GM19328 (cell line): ENCODE data around the gene ITGA4.
A peak's percentile ranks its signal among the peaks of the same experiment; 100 is the strongest.

Experiments used
- ATAC-seq: cut with Tn5 transposase; IDR thresholded peaks from one replicate; pipeline ENCODE4 v1.9.1; 2021; ENCODE audit warnings: mild to moderate bottlenecking, moderate library complexity; ENCODE audit not compliant: unreplicated experiment

ITGA4 gene

DNA sequence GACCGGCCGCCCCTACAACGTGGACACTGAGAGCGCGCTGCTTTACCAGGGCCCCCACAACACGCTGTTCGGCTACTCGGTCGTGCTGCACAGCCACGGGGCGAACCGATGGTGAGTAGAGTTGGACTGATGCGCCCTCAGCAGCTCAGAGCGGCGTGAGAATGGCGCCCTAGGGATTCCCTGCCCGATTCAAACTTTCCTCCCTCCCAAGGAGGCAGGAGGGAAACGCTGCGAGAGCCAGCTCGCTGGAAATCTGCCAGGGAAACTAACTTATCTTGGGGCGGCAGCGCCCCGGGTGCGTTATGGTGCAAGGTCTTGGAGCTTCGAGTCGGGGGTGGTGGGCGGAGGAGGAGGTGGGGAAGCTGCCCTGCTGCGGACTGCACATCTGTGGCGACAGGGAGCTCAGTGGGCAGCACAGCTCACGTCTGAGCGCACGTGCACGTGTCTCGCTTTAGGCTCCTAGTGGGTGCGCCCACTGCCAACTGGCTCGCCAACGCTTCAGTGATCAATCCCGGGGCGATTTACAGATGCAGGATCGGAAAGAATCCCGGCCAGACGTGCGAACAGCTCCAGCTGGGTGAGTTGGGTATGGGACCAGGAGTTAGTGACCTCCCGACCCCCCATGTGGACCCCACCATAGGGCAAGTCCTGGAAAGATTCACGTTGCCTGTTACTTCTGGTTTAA lies 697 bp downstream of the ITGA4 start:
- ATAC-seq, result peak; percentile 2

GRCh38 chr2:181458871-181459270 lies 1.7 kb downstream of the ITGA4 start:
- no peak for ATAC-seq

GRCh38 chr2:181459621-181460021 lies 2.4 kb downstream of the ITGA4 start:
- no peak for ATAC-seq

DNA sequence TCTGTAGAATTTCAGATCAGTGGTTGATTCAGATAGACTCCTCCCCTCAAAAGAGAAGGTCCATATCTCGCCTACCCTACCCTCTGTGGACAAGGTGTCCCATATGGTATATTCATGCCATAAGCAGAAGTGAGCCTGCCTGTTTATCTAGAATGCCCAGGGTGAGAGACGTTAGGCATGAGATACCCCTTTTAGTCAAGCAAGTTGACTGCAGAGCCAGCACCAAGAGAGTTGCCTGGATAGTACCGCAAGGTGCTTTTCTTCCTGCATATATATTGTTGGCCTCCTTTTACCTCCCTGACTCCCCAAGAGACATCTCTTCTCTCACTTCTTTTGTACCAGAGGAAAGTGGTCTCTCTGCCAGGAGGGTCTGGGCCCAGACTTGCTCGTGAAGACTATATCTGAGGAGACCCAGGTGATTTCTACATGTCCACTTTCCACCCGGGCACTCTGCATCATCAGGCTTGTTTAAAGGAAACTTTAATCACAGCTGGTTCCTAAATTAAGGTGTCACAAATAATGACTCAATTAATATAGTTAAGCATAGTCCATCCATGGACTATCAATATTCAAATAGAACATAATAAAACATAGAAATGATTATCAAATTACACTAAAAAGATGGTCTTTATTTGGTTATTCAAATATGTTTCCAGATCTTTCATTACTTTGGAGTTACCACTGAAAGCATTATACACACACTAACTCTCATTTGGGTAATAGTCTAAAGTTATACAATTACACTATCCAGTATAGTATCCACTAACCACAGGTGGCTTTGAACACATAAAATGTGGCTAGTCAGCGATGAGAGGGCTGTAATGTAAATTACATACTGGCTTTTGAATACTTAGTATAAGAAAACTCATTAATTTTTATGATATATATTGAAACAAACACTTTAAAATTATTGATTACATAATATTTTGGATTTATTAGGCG lies 4.1 kb downstream of the ITGA4 start:
- no peak for ATAC-seq

DNA sequence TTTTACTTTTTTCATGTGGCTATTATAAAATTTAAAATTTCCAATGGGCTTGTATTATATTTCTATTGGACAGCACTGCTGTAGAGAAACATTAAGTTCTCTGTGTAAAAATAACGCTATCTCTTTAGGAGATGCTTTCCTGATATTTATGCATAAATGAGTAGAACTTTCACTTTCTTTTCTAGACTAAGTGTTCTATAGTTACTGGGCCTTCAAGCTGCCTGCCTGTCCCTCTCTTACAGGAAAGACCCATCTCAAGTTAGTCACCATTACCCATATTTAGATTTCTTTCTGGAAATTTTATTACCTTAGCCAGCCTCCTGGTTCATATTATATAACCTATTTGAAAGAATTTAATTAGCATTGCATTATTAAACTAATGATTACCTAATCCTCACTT lies 4.8 kb downstream of the ITGA4 start:
- no peak for ATAC-seq

DNA sequence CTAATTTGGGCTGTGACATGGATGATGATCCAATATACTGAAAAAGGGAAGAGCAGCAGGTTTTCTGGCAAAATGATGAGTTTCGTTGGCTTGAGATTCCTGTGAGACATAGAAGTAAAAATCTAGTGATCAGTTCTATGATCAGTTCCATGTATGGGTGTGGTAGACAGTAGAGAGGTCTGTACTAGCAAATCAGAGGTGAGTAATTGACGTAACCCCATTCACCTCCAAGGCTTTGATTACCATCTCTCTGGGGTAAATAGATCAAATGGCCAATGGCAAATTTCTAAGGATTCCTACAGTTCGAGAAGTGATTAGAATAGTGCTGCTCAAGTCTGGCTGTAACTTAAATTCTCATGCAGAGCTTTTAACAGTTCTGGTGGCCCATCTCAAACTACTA lies 6.4 kb downstream of the ITGA4 start:
- ATAC-seq, result no peak

GRCh38 chr2:181464966-181465365 lies 7.8 kb downstream of the ITGA4 start:
- no peak for ATAC-seq

DNA sequence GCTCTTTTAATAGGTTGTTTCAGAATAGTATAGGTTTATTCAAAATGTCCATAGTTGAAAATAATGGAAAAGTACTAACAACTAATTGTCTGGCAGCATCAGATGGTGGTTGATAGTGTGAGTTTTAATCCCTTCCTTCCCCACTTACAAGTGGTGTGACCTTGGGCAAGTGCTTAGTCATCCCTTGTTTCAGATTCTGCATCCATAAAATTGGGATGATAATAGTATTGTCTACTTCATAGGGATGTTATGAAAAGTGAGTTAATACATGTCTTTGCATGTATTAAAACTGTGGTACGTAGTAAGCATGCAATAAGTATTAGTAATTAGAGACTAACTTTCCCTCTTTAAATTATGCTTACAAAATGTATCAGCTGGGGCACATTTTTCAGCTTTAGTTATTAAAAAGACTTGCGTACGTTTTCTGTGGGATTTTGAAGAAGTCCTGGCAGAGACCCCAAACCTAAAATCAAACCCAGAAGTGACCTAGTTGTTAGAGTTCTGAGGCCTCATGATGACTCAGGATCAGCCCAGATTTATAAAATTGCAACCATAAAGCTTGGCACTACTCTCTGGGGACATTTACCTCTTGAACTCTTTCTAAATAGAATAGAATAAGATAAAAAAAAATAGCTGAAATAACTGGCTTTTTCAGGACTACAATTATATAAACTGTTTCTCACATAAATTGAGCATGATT lies 8.6 kb downstream of the ITGA4 start:
- ATAC-seq, result no peak

- no peak for ATAC-seq
Measured at GRCh38 chr2:181466661-181467576, 9.7 kb downstream of the ITGA4 start.

- ATAC-seq, result no peak
Measured at GRCh38 chr2:181467966-181468707, 11.0 kb downstream of the ITGA4 start.

DNA sequence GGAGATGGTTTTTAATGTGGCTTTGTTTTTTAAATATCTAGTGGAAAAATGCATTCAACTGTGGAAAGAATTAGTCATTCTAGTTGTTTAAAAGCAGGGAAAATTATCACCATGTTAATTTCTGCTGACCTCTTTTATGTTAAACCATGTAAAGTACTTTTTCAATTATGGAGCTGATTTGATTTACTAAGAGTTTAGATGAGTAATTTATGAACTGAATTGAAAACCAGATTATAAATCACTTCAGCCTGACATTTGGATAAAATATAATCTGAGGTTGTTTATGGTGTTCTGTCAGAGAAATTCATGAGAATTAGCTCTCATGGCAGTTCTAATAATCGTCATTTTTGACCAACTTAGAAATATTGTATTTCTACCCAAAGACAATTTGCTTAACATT lies 11.6 kb downstream of the ITGA4 start:
- no peak for ATAC-seq

- ATAC-seq, result no peak
Measured at GRCh38 chr2:181471226-181471625, 14.0 kb downstream of the ITGA4 start.

GRCh38 chr2:181471783-181472182 lies 14.6 kb downstream of the ITGA4 start:
- no peak for ATAC-seq

GRCh38 chr2:181472990-181473389 lies 15.8 kb downstream of the ITGA4 start:
- no peak for ATAC-seq

DNA sequence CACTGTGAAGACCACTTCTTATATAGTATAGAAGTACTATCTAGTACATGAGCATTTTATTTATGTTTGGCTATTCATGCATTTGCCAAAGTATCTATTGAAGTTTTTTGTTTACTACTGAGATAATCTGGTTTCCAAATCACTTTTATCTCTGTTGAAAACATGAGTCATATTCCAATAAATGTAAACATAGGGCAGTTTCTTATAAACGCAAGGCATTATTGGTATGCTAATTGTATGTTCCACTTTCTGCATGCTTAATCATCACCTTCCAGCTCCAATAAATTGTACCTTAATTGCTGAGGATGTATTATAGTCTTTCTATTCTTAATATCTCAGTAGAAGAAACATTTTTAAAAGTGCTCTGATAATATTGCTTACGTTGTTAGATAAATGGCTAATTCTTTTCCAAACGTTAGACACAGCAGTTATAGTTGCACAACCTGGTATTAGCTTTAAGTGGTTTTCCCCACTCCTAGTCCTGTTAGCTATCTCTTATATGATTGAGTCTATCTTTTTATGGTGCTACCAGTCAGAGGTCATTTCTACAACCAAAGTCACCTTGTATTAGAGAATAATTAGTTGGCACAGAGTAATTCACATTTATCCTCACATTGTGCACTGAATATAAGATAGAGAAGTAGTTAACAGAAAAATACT lies 17.2 kb downstream of the ITGA4 start:
- no peak for ATAC-seq

GRCh38 chr2:181483211-181483610 lies 26.0 kb downstream of the ITGA4 start:
- no peak for ATAC-seq

GRCh38 chr2:181483876-181484275 lies 26.7 kb downstream of the ITGA4 start:
- ATAC-seq, result no peak

DNA sequence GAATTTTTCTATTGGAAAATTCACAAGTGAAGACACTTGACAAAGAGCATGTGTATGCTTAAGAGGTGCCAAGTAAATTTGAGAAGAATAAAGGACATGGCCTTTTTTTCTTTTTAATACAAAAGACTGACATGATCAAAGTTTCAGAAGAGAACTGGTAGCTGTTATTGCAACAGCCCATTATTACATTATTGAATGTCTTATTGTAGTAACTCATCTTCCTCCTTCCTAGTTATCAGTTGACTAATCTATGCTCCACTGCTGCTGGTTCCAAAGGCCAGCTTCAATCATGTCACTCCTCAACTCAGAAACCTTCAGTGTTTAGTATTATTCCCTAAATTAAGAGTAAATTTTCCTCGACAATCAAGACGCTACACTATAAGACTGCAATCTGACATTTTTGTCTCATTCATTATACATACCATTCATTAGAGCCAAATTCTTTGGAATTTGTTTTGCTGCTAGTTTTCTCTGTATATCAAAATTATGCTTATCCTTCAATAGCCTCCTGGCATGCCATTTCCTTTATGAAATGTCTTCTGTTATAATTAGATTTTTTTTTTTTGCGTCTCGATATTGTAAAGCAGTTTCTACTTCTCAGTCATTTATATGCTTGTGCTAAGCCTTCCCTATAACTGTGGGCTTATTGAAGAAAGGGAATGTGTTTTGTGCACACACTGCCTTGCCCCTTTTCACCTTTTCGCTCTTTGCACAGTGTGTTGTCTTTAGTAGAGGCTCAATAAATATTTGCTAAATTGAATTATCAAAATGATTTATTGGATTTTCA lies 27.9 kb downstream of the ITGA4 start:
- ATAC-seq, result no peak

DNA sequence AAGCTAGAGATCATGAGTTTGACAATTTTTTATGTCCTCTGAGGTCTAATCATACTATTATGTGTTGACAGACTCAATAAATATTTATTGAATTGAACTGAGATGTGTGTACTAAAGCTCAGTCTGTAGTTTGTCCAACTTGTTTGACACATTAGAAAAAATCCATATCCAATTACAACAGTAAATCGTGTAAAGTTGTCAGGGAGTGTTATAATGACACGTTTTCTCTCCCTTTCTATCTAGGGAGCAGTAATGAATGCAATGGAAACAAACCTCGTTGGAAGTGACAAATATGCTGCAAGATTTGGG lies 28.4 kb downstream of the ITGA4 start:
- no peak for ATAC-seq
